ENCODE data around the gene HLA-DQA1.
"Not testable (repeated sequence)": the region's sequence is repeated elsewhere in the genome, so short reads cannot be mapped to it uniquely, and the experiment has no call there.

Gene HLA-DQA1

GRCh38 chr6:32635526-32636123, 1.6 kb upstream of the HLA-DQA1 start:
- Histone ChIP-seq H3K9ac (ENCODE audit: insufficient read length, low read depth) (no peak overlapping the region), H3K27me3 (ENCODE audit: insufficient read depth, insufficient read length) (no peaks in the 10 kb centered on the region), H3K4me3 (ENCODE audit: insufficient read length, low read depth) (no peak overlapping the region)

GRCh38 chr6:32637883-32638282, 677 bp downstream of the HLA-DQA1 start:
- TF ChIP-seq YY1 (IDR thresholded peaks at IDR 0.05; ENCODE audit: insufficient read depth, insufficient read length) (no peak), ZNF274 (IDR thresholded peaks at IDR 0.05; ENCODE audit: low read depth, low read length) (no peak), SUZ12 (IDR thresholded peaks at IDR 0.05; ENCODE audit: extremely low read depth, insufficient read depth, insufficient read length) (no peak)
- no peaks in the 10 kb centered on the region for H3K9me3 ChIP-seq (ENCODE audit: insufficient read depth, low read length)
- no peaks in the 10 kb centered on the region for H3K36me3 ChIP-seq (ENCODE audit: insufficient read depth, insufficient read length, low read length)
- no peak for DNase-seq (ENCODE audit: low read depth, low spot score)
- H3K9ac ChIP-seq (ENCODE audit: insufficient read length, low read depth): no peak overlapping the region
- no peaks in the 10 kb centered on the region for H3K27me3 ChIP-seq (ENCODE audit: insufficient read depth, insufficient read length)
- no peak overlapping the region for H3K4me3 ChIP-seq (ENCODE audit: insufficient read length, low read depth)
- H3K4me1 ChIP-seq (ENCODE audit: insufficient read depth, insufficient read length): no peaks in the 10 kb centered on the region

More at GRCh38 chr6:32635526-32636123, 1.6 kb upstream of the HLA-DQA1 start:
- no peaks in the 10 kb centered on the region for H3K9me3 ChIP-seq (ENCODE audit: insufficient read depth, low read length)
- TF ChIP-seq ZNF274 (IDR thresholded peaks at IDR 0.05; ENCODE audit: low read depth, low read length) (no peak), SUZ12 (IDR thresholded peaks at IDR 0.05; ENCODE audit: extremely low read depth, insufficient read depth, insufficient read length) (no peak)
- no peaks in the 10 kb centered on the region for H3K4me1 ChIP-seq (ENCODE audit: insufficient read depth, insufficient read length)
- no peak for DNase-seq (ENCODE audit: low read depth, low spot score)
- no peaks in the 10 kb centered on the region for H3K36me3 ChIP-seq (ENCODE audit: insufficient read depth, insufficient read length, low read length)

GRCh38 chr6:32638532-32639219, 1.5 kb downstream of the HLA-DQA1 start:
- Histone ChIP-seq H3K9me3 (ENCODE audit: insufficient read depth, low read length) (no peaks in the 10 kb centered on the region), H3K9ac (ENCODE audit: insufficient read length, low read depth) (no peak overlapping the region), H3K4me1 (ENCODE audit: insufficient read depth, insufficient read length) (no peaks in the 10 kb centered on the region), H3K36me3 (ENCODE audit: insufficient read depth, insufficient read length, low read length) (no peaks in the 10 kb centered on the region), H3K27me3 (ENCODE audit: insufficient read depth, insufficient read length) (no peaks in the 10 kb centered on the region), H3K4me3 (ENCODE audit: insufficient read length, low read depth) (no peak overlapping the region)
- DNase-seq (ENCODE audit: low read depth, low spot score): no peak
- TF ChIP-seq SUZ12 (IDR thresholded peaks at IDR 0.05; ENCODE audit: extremely low read depth, insufficient read depth, insufficient read length): no peak
- no peak for TF ChIP-seq ZNF274 (IDR thresholded peaks at IDR 0.05; ENCODE audit: low read depth, low read length)
- TF ChIP-seq YY1 (IDR thresholded peaks at IDR 0.05; ENCODE audit: insufficient read depth, insufficient read length): no peak

GRCh38 chr6:32639440-32640394, 2.5 kb downstream of the HLA-DQA1 start:
- Histone ChIP-seq H3K9me3 (ENCODE audit: insufficient read depth, low read length) (no peaks in the 10 kb centered on the region), H3K9ac (ENCODE audit: insufficient read length, low read depth) (no peak overlapping the region), H3K4me1 (ENCODE audit: insufficient read depth, insufficient read length) (no peaks in the 10 kb centered on the region), H3K36me3 (ENCODE audit: insufficient read depth, insufficient read length, low read length) (no peaks in the 10 kb centered on the region), H3K4me3 (ENCODE audit: insufficient read length, low read depth) (no peak overlapping the region), H3K27me3 (ENCODE audit: insufficient read depth, insufficient read length) (no peaks in the 10 kb centered on the region)
- DNase-seq (ENCODE audit: low read depth, low spot score): no peak
- TF ChIP-seq ZNF274 (IDR thresholded peaks at IDR 0.05; ENCODE audit: low read depth, low read length): no peak
- no peak for TF ChIP-seq YY1 (IDR thresholded peaks at IDR 0.05; ENCODE audit: insufficient read depth, insufficient read length)
- TF ChIP-seq SUZ12 (IDR thresholded peaks at IDR 0.05; ENCODE audit: extremely low read depth, insufficient read depth, insufficient read length): no peak

- no peak overlapping the region for H3K9ac ChIP-seq (ENCODE audit: insufficient read length, low read depth)
- no peak overlapping the region for H3K4me3 ChIP-seq (ENCODE audit: insufficient read length, low read depth)
- no peak for DNase-seq (ENCODE audit: low read depth, low spot score)
- H3K27me3 ChIP-seq (ENCODE audit: insufficient read depth, insufficient read length): no peaks in the 10 kb centered on the region
- no peaks in the 10 kb centered on the region for H3K4me1 ChIP-seq (ENCODE audit: insufficient read depth, insufficient read length)
- no peaks in the 10 kb centered on the region for H3K9me3 ChIP-seq (ENCODE audit: insufficient read depth, low read length)
- TF ChIP-seq YY1 (IDR thresholded peaks at IDR 0.05; ENCODE audit: insufficient read depth, insufficient read length): no peak
- no peak for TF ChIP-seq ZNF274 (IDR thresholded peaks at IDR 0.05; ENCODE audit: low read depth, low read length)
- TF ChIP-seq SUZ12 (IDR thresholded peaks at IDR 0.05; ENCODE audit: extremely low read depth, insufficient read depth, insufficient read length): no peak
- H3K36me3 ChIP-seq (ENCODE audit: insufficient read depth, insufficient read length, low read length): no peaks in the 10 kb centered on the region
Measured at GRCh38 chr6:32641122-32641521, 3.9 kb downstream of the HLA-DQA1 start.

GRCh38 chr6:32641785-32642719, 4.8 kb downstream of the HLA-DQA1 start:
- H3K9me3 ChIP-seq (ENCODE audit: insufficient read depth, low read length); DNase-seq (ENCODE audit: low read depth, low spot score); H3K4me3 ChIP-seq (ENCODE audit: insufficient read length, low read depth); H3K36me3 ChIP-seq (ENCODE audit: insufficient read depth, insufficient read length, low read length); H3K27me3 ChIP-seq (ENCODE audit: insufficient read depth, insufficient read length); H3K4me1 ChIP-seq (ENCODE audit: insufficient read depth, insufficient read length); H3K9ac ChIP-seq (ENCODE audit: insufficient read length, low read depth): not testable (repeated sequence)
